A673 (cell line): ENCODE results near the gene ARHGAP26. TPM values are rescaled to one million over a fixed set of nuclear protein-coding genes. Genes with fewer than 3 reads are reported as not detected.

Experiments used
- BruUV-seq: library from RNA; stranded (reverse); fragments of 400-500 nt; replicated peaks from 2 replicates; lab custom pipeline; 2021; lab: Mats Ljungman, UMichigan
- CTCF ChIA-PET: fragments of 300-600 bp; sonication (Branson Sonifier 250); formaldehyde crosslinking; loops from one replicate; lab custom pipeline; 2022; ENCODE audit warnings: antibody characterized with exemption; lab: Charles Lee
- POLR2A ChIA-PET: fragments of 300-600 bp; sonication (Branson Sonifier 250); formaldehyde crosslinking; loops from one replicate; lab custom pipeline; 2022; ENCODE audit warnings: antibody characterized with exemption; ENCODE audit not compliant: low non-redundant PET; lab: Charles Lee
- DNase-seq: peaks from one replicate; pipeline ENCODE4 v3.0.0-alpha.2; 2015; ENCODE audit warnings: low spot score
- H3K27ac ChIP-seq: fragments of 200-600 bp; sonication (generic); 2 replicates; pipeline ENCODE4 v1.5.1; 2016; ENCODE audit warnings: mixed run types, low read depth, mild to moderate bottlenecking, mixed read lengths, antibody characterized with exemption, low read length; ENCODE audit not compliant: poor library complexity, severe bottlenecking
- H3K27me3 ChIP-seq: fragments of 200-600 bp; sonication (generic); replicated peaks from 2 replicates; pipeline ENCODE4 v1.6.1; 2017; ENCODE audit warnings: mixed run types, low read depth, mild to moderate bottlenecking, mixed read lengths, antibody characterized with exemption, low read length; ENCODE audit not compliant: insufficient read depth, poor library complexity
- H3K36me3 ChIP-seq: fragments of 200-600 bp; sonication (generic); 2 replicates; pipeline ENCODE4 v1.6.1; 2016; ENCODE audit warnings: mixed run types, mild to moderate bottlenecking, mixed read lengths, antibody characterized with exemption, low read length; ENCODE audit not compliant: insufficient read depth, poor library complexity, severe bottlenecking
- H3K4me1 ChIP-seq: fragments of 200-600 bp; sonication (generic); 2 replicates; pipeline ENCODE4 v1.6.1; 2017; ENCODE audit warnings: mixed run types, mild to moderate bottlenecking, mixed read lengths, antibody characterized with exemption, low read length; ENCODE audit not compliant: insufficient read depth, poor library complexity, severe bottlenecking
- H3K4me3 ChIP-seq: fragments of 200-600 bp; sonication (generic); 2 replicates; pipeline ENCODE4 v1.5.1; 2016; ENCODE audit warnings: low read depth, mixed run types, mild to moderate bottlenecking, mixed read lengths, low read length; ENCODE audit not compliant: poor library complexity, severe bottlenecking
- H3K9me3 ChIP-seq: fragments of 200-600 bp; sonication (generic); 2 replicates; pipeline ENCODE4 v1.6.1; 2016; ENCODE audit warnings: mixed run types, low read depth, mild to moderate bottlenecking, mixed read lengths, antibody characterized with exemption, low read length; ENCODE audit not compliant: poor library complexity, severe bottlenecking
- EZH2 ChIP-seq: fragments of 200-600 bp; sonication (generic); IDR thresholded peaks from 2 replicates; pipeline ENCODE4 v1.6.1; 2017; ENCODE audit warnings: borderline replicate concordance, low read depth, mild to moderate bottlenecking, mixed read lengths, antibody characterized with exemption, low read length; ENCODE audit not compliant: poor library complexity, severe bottlenecking
- intact Hi-C: fragments of 100-400 bp; cut with micrococcal nuclease; formaldehyde crosslinking; loops from one replicate; pipeline ENCODE4 v1.10.0; 2022; ENCODE audit not compliant: unreplicated experiment
- total RNA-seq: library from RNA; stranded (reverse); gene quantifications from 2 replicates; pipeline ENCODE4 v1.2.3, GENCODE V29; 2021
- TF ChIP-seq, protein P1 (sequence below): fragments of 300-800, 200-600 bp; sonication (generic); conservative IDR thresholded peaks from 2 replicates; pipeline ENCODE4 v1.5.1; 2017; ENCODE audit warnings: low read depth, mild to moderate bottlenecking, antibody characterized with exemption, low read length, moderate library complexity, mixed read lengths

Gene ARHGAP26
- total RNA-seq, 1 experiment from 2014 or later, result 25.5 TPM

DNA sequence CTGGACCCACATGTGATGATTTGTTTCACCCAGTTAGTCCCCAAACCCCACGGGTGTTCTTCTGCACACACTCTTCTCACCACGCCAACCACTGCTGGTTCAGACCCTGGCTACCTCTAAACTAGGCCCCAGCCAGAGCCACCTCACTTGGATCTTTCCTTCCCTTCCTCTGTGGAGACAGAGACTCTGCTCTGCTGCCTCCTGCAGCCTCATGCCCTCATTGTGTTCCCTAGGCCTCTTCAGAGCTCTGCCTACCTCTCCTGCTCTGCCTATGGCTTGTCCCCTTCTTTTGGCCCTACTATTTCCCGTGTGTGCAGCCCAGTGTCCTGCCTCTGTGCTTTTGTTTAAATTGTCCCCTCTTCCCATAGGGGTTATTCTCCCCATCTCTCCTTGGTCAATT is 79.7 kb downstream of the ARHGAP26 start:
- no TSS peak for BruUV-seq
- H3K27ac ChIP-seq, result no peak overlapping the region
- no peak for TF ChIP-seq EZH2
- TF ChIP-seq, protein P1, sequence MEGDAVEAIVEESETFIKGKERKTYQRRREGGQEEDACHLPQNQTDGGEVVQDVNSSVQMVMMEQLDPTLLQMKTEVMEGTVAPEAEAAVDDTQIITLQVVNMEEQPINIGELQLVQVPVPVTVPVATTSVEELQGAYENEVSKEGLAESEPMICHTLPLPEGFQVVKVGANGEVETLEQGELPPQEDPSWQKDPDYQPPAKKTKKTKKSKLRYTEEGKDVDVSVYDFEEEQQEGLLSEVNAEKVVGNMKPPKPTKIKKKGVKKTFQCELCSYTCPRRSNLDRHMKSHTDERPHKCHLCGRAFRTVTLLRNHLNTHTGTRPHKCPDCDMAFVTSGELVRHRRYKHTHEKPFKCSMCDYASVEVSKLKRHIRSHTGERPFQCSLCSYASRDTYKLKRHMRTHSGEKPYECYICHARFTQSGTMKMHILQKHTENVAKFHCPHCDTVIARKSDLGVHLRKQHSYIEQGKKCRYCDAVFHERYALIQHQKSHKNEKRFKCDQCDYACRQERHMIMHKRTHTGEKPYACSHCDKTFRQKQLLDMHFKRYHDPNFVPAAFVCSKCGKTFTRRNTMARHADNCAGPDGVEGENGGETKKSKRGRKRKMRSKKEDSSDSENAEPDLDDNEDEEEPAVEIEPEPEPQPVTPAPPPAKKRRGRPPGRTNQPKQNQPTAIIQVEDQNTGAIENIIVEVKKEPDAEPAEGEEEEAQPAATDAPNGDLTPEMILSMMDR, result no peak
- no peaks in the 10 kb centered on the region for H3K9me3 ChIP-seq
- ChIA-PET POLR2A (no interaction called here), CTCF (no interaction called here)
- peaks cover 5% of the 10 kb centered on the region for H3K4me1 ChIP-seq
- intact Hi-C loops, result no loop called here
- H3K36me3 ChIP-seq, result no peaks in the 10 kb centered on the region
- H3K4me3 ChIP-seq, result no peak overlapping the region
- DNase-seq, result no peak
- no peaks in the 10 kb centered on the region for H3K27me3 ChIP-seq

DNA sequence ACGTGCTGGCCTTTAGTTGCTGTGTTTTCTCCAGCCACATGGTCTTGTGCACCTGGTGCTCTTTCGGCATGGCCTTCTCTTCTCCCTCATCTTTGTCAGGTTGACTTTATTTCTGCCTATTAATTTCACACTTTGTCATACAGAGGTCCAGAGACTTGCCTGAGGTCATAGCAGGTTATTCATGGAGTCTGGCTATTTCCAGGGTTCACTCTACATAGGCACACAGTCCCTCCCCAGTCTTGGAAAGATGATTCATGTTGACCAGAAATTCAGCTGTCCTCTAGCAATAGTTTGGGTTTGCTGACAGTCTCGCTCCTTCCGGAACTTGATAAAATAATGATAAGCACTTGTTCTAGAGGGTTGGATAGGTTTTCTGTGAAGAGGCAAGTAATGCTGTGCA is 81.6 kb downstream of the ARHGAP26 start:
- no TSS peak for BruUV-seq
- Histone ChIP-seq H3K9me3 (no peaks in the 10 kb centered on the region), H3K4me3 (no peak overlapping the region), H3K27ac (no peak overlapping the region), H3K27me3 (no peaks in the 10 kb centered on the region), H3K4me1 (no peaks in the 10 kb centered on the region), H3K36me3 (no peaks in the 10 kb centered on the region)
- TF ChIP-seq, protein P1, result no peak
- TF ChIP-seq EZH2, result no peak
- POLR2A ChIA-PET, result no interaction called here
- intact Hi-C loops, result no loop called here
- CTCF ChIA-PET, result no interaction called here
- no peak for DNase-seq

DNA sequence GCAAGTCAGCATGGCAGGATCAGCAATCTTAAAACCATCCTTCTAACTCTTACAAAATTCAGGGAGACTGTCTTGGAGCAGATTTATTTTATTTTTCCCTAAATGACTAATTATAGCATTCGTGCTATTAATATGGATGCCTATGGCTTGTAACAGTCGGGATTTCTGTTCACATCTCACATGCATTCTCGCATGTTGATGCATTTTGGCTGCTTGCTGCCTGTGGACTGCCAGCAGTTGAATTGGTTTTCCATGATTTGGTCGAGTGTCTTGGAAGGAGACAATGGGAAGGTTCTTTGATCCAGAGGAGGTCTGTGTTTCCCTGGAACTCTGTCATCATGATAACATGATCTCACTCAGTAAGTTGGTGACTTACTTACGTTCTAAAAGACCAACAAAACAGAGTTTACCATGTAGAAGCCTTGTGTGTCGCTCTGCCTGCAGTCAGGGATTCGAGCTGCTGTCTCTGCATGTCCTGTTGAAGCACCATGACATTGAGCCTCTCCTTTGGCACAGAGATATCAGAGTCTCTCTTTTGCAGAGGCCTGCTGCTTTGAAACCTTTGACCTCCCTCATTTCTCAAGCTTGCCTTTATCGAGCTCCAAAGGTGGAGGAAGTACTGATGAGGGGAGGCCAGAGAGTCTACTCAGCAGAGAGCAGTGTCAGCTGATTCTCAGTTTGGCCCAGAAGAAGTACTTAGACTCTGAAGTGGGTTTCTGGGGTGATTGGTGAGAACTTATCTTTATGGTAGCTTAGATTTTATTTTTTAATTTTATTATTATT is 82.4 kb downstream of the ARHGAP26 start:
- no peaks in the 10 kb centered on the region for H3K36me3 ChIP-seq
- ChIA-PET POLR2A (no interaction called here), CTCF (no interaction called here)
- H3K9me3 ChIP-seq, result no peaks in the 10 kb centered on the region
- H3K27me3 ChIP-seq, result no peaks in the 10 kb centered on the region
- TF ChIP-seq EZH2, result no peak
- no peak for DNase-seq
- no peak overlapping the region for H3K4me3 ChIP-seq
- H3K27ac ChIP-seq, result no peak overlapping the region
- BruUV-seq, result no TSS peak
- H3K4me1 ChIP-seq, result no peaks in the 10 kb centered on the region
- intact Hi-C loops, result no loop called here
